ENCODE data around the gene TXNL4A. TPM values are rescaled to one million over a fixed set of nuclear protein-coding genes. Genes with fewer than 3 reads are reported as not detected.
A peak's percentile ranks its signal among the peaks of the same experiment; 100 is the strongest.

TXNL4A gene
- total RNA-seq, 3 donors from 2014 or later (not counting 1 experiment from before 2014, with no cell fraction given) = 63.2 to 69.1 (median 66.4) TPM

DNA sequence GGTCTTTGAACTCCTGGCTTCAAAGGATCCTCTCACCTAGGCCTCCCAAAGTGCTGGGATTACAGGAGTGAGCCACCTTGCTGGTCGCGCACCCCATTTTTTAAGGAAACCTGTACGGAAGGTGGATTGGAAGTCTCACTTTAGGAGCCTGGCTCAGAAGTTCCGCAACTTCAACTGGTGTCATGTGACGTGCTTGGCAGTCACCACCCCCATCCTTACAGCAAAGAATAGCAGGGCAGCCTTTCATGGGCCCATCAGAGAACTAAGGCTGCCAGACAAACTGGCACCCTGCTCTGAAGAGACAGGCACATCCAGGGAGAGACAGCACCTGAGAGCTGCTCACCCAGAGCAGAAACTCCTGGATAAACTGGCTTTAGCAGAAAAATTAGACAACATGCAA is 33.6 kb downstream of the TXNL4A start:
- TF ChIP-seq, protein P1, sequence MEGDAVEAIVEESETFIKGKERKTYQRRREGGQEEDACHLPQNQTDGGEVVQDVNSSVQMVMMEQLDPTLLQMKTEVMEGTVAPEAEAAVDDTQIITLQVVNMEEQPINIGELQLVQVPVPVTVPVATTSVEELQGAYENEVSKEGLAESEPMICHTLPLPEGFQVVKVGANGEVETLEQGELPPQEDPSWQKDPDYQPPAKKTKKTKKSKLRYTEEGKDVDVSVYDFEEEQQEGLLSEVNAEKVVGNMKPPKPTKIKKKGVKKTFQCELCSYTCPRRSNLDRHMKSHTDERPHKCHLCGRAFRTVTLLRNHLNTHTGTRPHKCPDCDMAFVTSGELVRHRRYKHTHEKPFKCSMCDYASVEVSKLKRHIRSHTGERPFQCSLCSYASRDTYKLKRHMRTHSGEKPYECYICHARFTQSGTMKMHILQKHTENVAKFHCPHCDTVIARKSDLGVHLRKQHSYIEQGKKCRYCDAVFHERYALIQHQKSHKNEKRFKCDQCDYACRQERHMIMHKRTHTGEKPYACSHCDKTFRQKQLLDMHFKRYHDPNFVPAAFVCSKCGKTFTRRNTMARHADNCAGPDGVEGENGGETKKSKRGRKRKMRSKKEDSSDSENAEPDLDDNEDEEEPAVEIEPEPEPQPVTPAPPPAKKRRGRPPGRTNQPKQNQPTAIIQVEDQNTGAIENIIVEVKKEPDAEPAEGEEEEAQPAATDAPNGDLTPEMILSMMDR (IDR thresholded peaks at IDR 0.05) = no peak
- Histone ChIP-seq H3K27me3 (ENCODE audit: control insufficient read depth, insufficient read depth, low read length) (no peaks in the 10 kb centered on the region), H3K36me3 (ENCODE audit: control insufficient read depth, insufficient read depth, low read length) (no peaks in the 10 kb centered on the region), H3K27ac (ENCODE audit: low read length) (no peak overlapping the region), H3K9me3 (ENCODE audit: control insufficient read depth, insufficient read depth, low read length) (no peaks in the 10 kb centered on the region), H3K4me1 (ENCODE audit: control insufficient read depth, insufficient read depth, low read length) (peaks cover 19% of the 10 kb centered on the region), H3K4me3 (ENCODE audit: low read length) (no peak overlapping the region)
- no peak for DNase-seq
- H3K36me3 Mint-ChIP-seq = no peaks in the 10 kb centered on the region
- no peaks in the 10 kb centered on the region for H3K9me3 Mint-ChIP-seq
- no peak overlapping the region for H3K4me3 Mint-ChIP-seq
- 79% methylated on average over 5 of the region's 5 CpGs for WGBS (ENCODE audit: insufficient coverage)
- no peak overlapping the region for H3K27ac Mint-ChIP-seq
- intact Hi-C loops (cut with micrococcal nuclease) = loop anchor here (5.0 kb wide), 2 partner anchors 33 to 78 kb away; partner anchors contain the start of genes RBFA and TXNL4A
- no peak for ATAC-seq
- H3K27me3 Mint-ChIP-seq (ENCODE audit: low read depth in 2 of 2) = no peaks in the 10 kb centered on the region
- H3K4me1 Mint-ChIP-seq = peaks cover 9% of the 10 kb centered on the region in 2 donors

DNA sequence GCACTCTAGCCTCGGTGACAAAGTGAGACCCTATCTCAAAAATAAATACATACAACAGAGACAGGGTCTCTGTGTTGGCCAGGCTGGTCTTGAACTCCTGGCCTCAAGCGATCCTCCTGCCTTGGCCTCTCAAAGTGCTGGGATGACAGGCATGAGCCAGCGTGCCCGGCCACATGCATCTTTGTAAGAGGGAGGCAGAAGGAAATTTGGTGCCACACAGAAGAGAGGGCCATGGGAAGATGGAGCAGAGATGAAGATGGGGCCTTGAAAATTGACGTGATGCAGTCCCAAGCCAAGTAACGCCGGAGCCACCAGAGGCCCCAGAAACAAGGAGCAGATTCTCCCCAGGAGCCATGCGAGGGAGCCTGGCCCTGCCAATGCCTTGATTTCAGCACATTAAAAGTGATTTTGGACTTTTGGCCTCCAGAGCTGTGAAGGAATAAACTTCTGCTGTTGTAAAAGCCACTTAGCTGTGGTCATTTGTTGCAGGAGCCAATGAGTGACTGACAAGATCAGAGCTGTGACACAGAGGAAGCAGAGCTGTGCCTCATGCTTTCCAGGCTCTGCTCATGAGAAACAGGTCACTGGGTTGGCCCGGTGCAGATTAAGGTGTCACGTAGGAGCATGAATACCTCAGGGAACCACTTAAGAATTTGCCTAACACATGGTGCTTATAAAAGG is 34.3 kb downstream of the TXNL4A start:
- Histone ChIP-seq H3K4me3 (ENCODE audit: low read length) (no peak overlapping the region), H3K4me1 (ENCODE audit: control insufficient read depth, insufficient read depth, low read length) (peaks cover 24% of the 10 kb centered on the region), H3K27me3 (ENCODE audit: control insufficient read depth, insufficient read depth, low read length) (no peaks in the 10 kb centered on the region), H3K27ac (ENCODE audit: low read length) (no peak overlapping the region), H3K36me3 (ENCODE audit: control insufficient read depth, insufficient read depth, low read length) (no peaks in the 10 kb centered on the region), H3K9me3 (ENCODE audit: control insufficient read depth, insufficient read depth, low read length) (no peaks in the 10 kb centered on the region)
- WGBS (ENCODE audit: insufficient coverage) = 80% methylated on average over 10 of the region's 10 CpGs
- intact Hi-C loops (cut with micrococcal nuclease) = loop anchor here (5.0 kb wide), 2 partner anchors 33 to 78 kb away; partner anchors contain the start of genes RBFA and TXNL4A
- no peak for ATAC-seq
- peaks cover 14 to 15% of the 10 kb centered on the region in 2 donors for H3K4me1 Mint-ChIP-seq
- DNase-seq = no peak
- no peak overlapping the region for H3K27ac Mint-ChIP-seq
- H3K4me3 Mint-ChIP-seq = no peak overlapping the region
- H3K9me3 Mint-ChIP-seq = no peaks in the 10 kb centered on the region
- no peaks in the 10 kb centered on the region for H3K36me3 Mint-ChIP-seq
- TF ChIP-seq, protein P1 (IDR thresholded peaks at IDR 0.05) = no peak
- H3K27me3 Mint-ChIP-seq (ENCODE audit: low read depth in 2 of 2) = no peaks in the 10 kb centered on the region

DNA sequence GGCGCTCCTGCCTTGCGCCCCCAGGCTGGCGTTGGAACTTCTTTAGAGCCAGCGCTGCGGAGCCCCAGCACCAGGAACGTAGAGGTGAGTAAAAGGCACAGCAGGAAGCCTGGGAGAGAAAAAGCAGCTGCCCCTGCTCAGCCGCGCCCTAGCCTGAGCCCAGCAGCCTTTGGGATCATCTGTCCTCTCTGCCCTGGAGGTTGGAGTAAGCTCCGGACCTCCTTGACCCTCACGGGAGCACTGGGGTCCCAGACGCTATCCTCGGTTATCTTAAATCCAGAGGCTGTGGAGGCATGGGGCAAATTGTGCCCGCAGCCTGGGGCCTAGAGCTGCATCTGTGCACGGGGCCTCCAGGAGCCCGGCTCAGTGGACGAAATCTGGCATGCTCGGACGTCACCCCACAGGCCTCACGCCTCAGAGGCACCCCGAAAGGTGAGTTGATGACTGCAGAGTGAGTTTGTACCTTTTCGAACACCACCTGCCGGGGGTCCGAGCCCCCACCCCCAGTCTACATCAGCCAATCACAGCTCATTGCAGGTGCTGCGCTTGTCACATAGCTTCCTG is 35.3 kb downstream of the TXNL4A start:
- peak overlapping the region; percentile 52 for H3K4me3 Mint-ChIP-seq
- TF ChIP-seq, protein P1 (IDR thresholded peaks at IDR 0.05) = no peak
- Histone ChIP-seq H3K4me3 (ENCODE audit: low read length) (no peak overlapping the region), H3K4me1 (ENCODE audit: control insufficient read depth, insufficient read depth, low read length) (peaks cover 29% of the 10 kb centered on the region), H3K9me3 (ENCODE audit: control insufficient read depth, insufficient read depth, low read length) (no peaks in the 10 kb centered on the region), H3K27ac (ENCODE audit: low read length) (no peak overlapping the region), H3K27me3 (ENCODE audit: control insufficient read depth, insufficient read depth, low read length) (no peaks in the 10 kb centered on the region), H3K36me3 (ENCODE audit: control insufficient read depth, insufficient read depth, low read length) (peaks cover 2% of the 10 kb centered on the region)
- 95% methylated on average over 24 of the region's 24 CpGs for WGBS (ENCODE audit: insufficient coverage)
- H3K4me1 Mint-ChIP-seq = peaks cover 21 to 22% of the 10 kb centered on the region in 2 donors
- DNase-seq (no peak), ATAC-seq (no peak)
- intact Hi-C loops (cut with micrococcal nuclease) = loop anchor here (5.0 kb wide), 2 partner anchors 34 to 79 kb away; partner anchors contain the start of genes RBFA and TXNL4A
- no peaks in the 10 kb centered on the region for H3K36me3 Mint-ChIP-seq
- no peaks in the 10 kb centered on the region for H3K27me3 Mint-ChIP-seq (ENCODE audit: low read depth in 2 of 2)
- peak overlapping the region in 1 of 2 donors; percentile 13 for H3K27ac Mint-ChIP-seq
- H3K9me3 Mint-ChIP-seq = no peaks in the 10 kb centered on the region

Measured in natural killer cell (primary cell).